GM12865 (cell line): Measurements from ENCODE around the gene DAGLB.
"Not testable (repeated sequence)": the region's sequence is repeated elsewhere in the genome, so short reads cannot be mapped to it uniquely, and the experiment has no call there.

Source experiments
- DNase-seq: peaks from one replicate; pipeline ENCODE4 v3.0.0; 2010; ENCODE audit warnings: low read depth
- H3K4me3 ChIP-seq: 2 replicates; pipeline ENCODE4 v1.5.1; 2011; ENCODE audit warnings: mild to moderate bottlenecking, low read depth, low read length, control low read depth
- CTCF ChIP-seq: IDR thresholded peaks from 2 replicates; pipeline ENCODE4 v1.5.1; 2011; ENCODE audit warnings: low read length, control low read depth, low read depth, inconsistent platforms; ENCODE audit not compliant: insufficient read depth; ENCODE audit errors: missing control alignments

DAGLB gene

GRCh38 chr7:6461946-6462550 is 14.3 kb upstream of the DAGLB start:
- no peak for DNase-seq
- no peak overlapping the region for H3K4me3 ChIP-seq
- TF ChIP-seq CTCF, result no peak

- no peak for TF ChIP-seq CTCF
- no peak for DNase-seq
- H3K4me3 ChIP-seq, result no peak overlapping the region
Observed at GRCh38 chr7:6460990-6461584, 13.3 kb upstream of the DAGLB start.

- no peak for TF ChIP-seq CTCF
- H3K4me3 ChIP-seq, result no peak overlapping the region
- no peak for DNase-seq
Observed at GRCh38 chr7:6460303-6460702, 12.5 kb upstream of the DAGLB start.

- H3K4me3 ChIP-seq, DNase-seq: not testable (repeated sequence)
Observed at GRCh38 chr7:6458676-6459075, 10.9 kb upstream of the DAGLB start.

GRCh38 chr7:6453734-6454133 is 6.0 kb upstream of the DAGLB start:
- no peak for TF ChIP-seq CTCF
- no peak for DNase-seq
- no peak overlapping the region for H3K4me3 ChIP-seq

- no peak for TF ChIP-seq CTCF
- no peak for DNase-seq
- no peak overlapping the region for H3K4me3 ChIP-seq
Observed at GRCh38 chr7:6451224-6451705, 3.5 kb upstream of the DAGLB start.

GRCh38 chr7:6450591-6450990 is 2.8 kb upstream of the DAGLB start:
- not testable (repeated sequence) for DNase-seq, H3K4me3 ChIP-seq

GRCh38 chr7:6449884-6450283 is 2.1 kb upstream of the DAGLB start:
- H3K4me3 ChIP-seq, DNase-seq: not testable (repeated sequence)
